Measurements from ENCODE around the gene CAMK2D. TPM values are rescaled to one million over a fixed set of nuclear protein-coding genes. Genes with fewer than 3 reads are reported as not detected.

The CAMK2D gene
- total RNA-seq, 1 donor from 2014 or later: 73.5 TPM

GRCh38 chr4:113574636-113575103 lies 186.9 kb downstream of the CAMK2D start:
- H3K4me1 Mint-ChIP-seq (ENCODE audit: low read depth): peaks cover 71% of the 10 kb centered on the region
- intact Hi-C loops (cut with micrococcal nuclease): loop anchor here (2.0 kb wide), 1 partner anchor 16 kb away; no protein-coding TSS in a partner anchor
- DNase-seq (ENCODE audit: low spot score): no peak
- H3K4me3 Mint-ChIP-seq: no peak overlapping the region
- no peak overlapping the region for H3K27ac Mint-ChIP-seq
- peaks cover 19% of the 10 kb centered on the region for H3K9me3 Mint-ChIP-seq
- no peaks in the 10 kb centered on the region for H3K27me3 Mint-ChIP-seq (ENCODE audit: insufficient read depth)
- peaks cover 23% of the 10 kb centered on the region for H3K36me3 Mint-ChIP-seq (ENCODE audit: low read depth)

- no peak for DNase-seq (ENCODE audit: low spot score)
- peaks cover 52% of the 10 kb centered on the region for H3K4me1 Mint-ChIP-seq (ENCODE audit: low read depth)
- no peak overlapping the region for H3K4me3 Mint-ChIP-seq
- H3K9me3 Mint-ChIP-seq: peaks cover 15% of the 10 kb centered on the region
- H3K36me3 Mint-ChIP-seq (ENCODE audit: low read depth): peaks cover 19% of the 10 kb centered on the region
- H3K27ac Mint-ChIP-seq: no peak overlapping the region
- H3K27me3 Mint-ChIP-seq (ENCODE audit: insufficient read depth): no peaks in the 10 kb centered on the region
- intact Hi-C loops (cut with micrococcal nuclease): no loop called here
These were observed 188.9 kb downstream of the CAMK2D start for GRCh38 chr4:113572620-113573019.

GRCh38 chr4:113566015-113566795 lies 195.3 kb downstream of the CAMK2D start:
- Mint-ChIP-seq H3K36me3 (ENCODE audit: low read depth) (peaks cover 18% of the 10 kb centered on the region), H3K27ac (peak overlapping the region; percentile 11), H3K4me3 (peak overlapping the region; percentile 21), H3K27me3 (ENCODE audit: insufficient read depth) (no peaks in the 10 kb centered on the region), H3K4me1 (ENCODE audit: low read depth) (peaks cover 44% of the 10 kb centered on the region), H3K9me3 (peaks cover 2% of the 10 kb centered on the region)
- intact Hi-C loops (cut with micrococcal nuclease): loop anchor here (5.0 kb wide), 1 partner anchor 41 kb away; no protein-coding TSS in a partner anchor
- no peak for DNase-seq (ENCODE audit: low spot score)

GRCh38 chr4:113565702-113566012 lies 195.9 kb downstream of the CAMK2D start:
- intact Hi-C loops (cut with micrococcal nuclease): loop anchor here (2.0 to 5.0 kb wide), 2 partner anchors 19 to 42 kb away; no protein-coding TSS in a partner anchor
- H3K27ac Mint-ChIP-seq: no peak overlapping the region
- no peaks in the 10 kb centered on the region for H3K9me3 Mint-ChIP-seq
- H3K36me3 Mint-ChIP-seq (ENCODE audit: low read depth): peaks cover 20% of the 10 kb centered on the region
- DNase-seq (ENCODE audit: low spot score): no peak
- no peak overlapping the region for H3K4me3 Mint-ChIP-seq
- peaks cover 47% of the 10 kb centered on the region for H3K4me1 Mint-ChIP-seq (ENCODE audit: low read depth)
- H3K27me3 Mint-ChIP-seq (ENCODE audit: insufficient read depth): no peaks in the 10 kb centered on the region

GRCh38 chr4:113564493-113564892 lies 197.0 kb downstream of the CAMK2D start:
- Mint-ChIP-seq H3K4me3 (peak overlapping the region; percentile 25), H3K27ac (no peak overlapping the region), H3K27me3 (ENCODE audit: insufficient read depth) (no peaks in the 10 kb centered on the region), H3K9me3 (no peaks in the 10 kb centered on the region), H3K36me3 (ENCODE audit: low read depth) (peaks cover 20% of the 10 kb centered on the region), H3K4me1 (ENCODE audit: low read depth) (peaks cover 44% of the 10 kb centered on the region)
- intact Hi-C loops (cut with micrococcal nuclease): loop anchor here (2.0 kb wide), 1 partner anchor 18 kb away; no protein-coding TSS in a partner anchor
- no peak for DNase-seq (ENCODE audit: low spot score)

DNA sequence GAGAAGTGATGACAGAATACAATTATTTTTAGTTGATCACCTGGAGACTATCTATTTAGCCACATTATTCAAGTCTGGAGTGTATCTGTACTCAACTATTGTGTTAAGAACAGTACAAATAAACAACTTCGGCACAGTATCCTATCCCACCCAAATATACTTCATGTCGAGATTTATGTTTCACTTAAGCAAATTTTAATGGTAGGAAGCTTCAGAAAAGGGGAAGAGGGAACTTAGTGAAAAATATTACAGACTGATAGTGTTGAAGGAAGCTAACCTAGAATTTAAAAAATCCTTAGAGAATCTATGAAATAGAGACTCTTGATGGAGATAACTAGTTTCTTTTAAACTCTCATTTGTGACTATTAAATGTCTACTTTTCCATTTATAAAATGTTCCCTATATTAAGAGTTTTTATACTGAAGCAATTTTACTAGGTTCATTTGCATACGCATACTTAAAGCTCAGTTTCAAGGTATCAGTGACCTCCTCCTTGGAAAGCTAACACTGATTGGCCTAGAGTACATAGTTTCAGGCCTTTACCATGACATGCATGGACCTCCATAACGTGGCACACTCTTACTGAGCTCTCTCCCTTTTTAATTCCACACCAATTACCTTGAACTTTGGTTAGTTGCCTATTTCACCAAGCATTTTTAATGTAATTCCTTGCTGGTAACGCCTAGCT lies 197.7 kb downstream of the CAMK2D start:
- intact Hi-C loops (cut with micrococcal nuclease): loop anchor here (2.0 kb wide), 1 partner anchor 17 kb away; no protein-coding TSS in a partner anchor
- no peak for DNase-seq (ENCODE audit: low spot score)
- H3K4me3 Mint-ChIP-seq: peak overlapping the region; percentile 25

GRCh38 chr4:113561758-113562157 lies 199.8 kb downstream of the CAMK2D start:
- H3K9me3 Mint-ChIP-seq: no peaks in the 10 kb centered on the region
- no peak overlapping the region for H3K4me3 Mint-ChIP-seq
- intact Hi-C loops (cut with micrococcal nuclease): no loop called here
- no peak for DNase-seq (ENCODE audit: low spot score)
- peaks cover 41% of the 10 kb centered on the region for H3K4me1 Mint-ChIP-seq (ENCODE audit: low read depth)
- H3K36me3 Mint-ChIP-seq (ENCODE audit: low read depth): peaks cover 16% of the 10 kb centered on the region
- H3K27me3 Mint-ChIP-seq (ENCODE audit: insufficient read depth): no peaks in the 10 kb centered on the region
- H3K27ac Mint-ChIP-seq: no peak overlapping the region

More for the DNA sequence above, 197.7 kb downstream of the CAMK2D start:
- no peaks in the 10 kb centered on the region for H3K9me3 Mint-ChIP-seq
- no peaks in the 10 kb centered on the region for H3K27me3 Mint-ChIP-seq (ENCODE audit: insufficient read depth)
- H3K4me1 Mint-ChIP-seq (ENCODE audit: low read depth): peaks cover 44% of the 10 kb centered on the region
- H3K36me3 Mint-ChIP-seq (ENCODE audit: low read depth): peaks cover 20% of the 10 kb centered on the region
- no peak overlapping the region for H3K27ac Mint-ChIP-seq

DNA sequence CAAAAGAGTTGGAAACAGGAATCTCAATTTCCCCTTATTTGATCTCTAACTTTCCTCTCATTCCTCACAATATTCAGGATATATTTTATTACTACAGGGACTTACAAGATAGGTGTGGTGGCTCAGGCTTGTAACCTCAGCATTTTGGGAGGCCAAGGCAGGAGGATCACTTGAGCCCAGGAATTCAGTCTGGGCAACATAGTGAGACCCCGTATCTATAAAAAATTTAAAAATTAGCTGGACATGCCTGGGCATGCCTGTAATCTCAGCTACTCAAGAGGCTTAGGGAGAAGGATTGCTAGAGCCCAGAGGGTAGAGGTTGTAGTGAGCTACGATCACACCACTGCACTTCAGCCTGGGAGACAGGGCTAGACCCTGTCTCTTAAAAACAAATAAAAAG lies 200.4 kb downstream of the CAMK2D start:
- DNase-seq (ENCODE audit: low spot score): no peak
- H3K4me3 Mint-ChIP-seq: no peak overlapping the region
- no peaks in the 10 kb centered on the region for H3K9me3 Mint-ChIP-seq
- peaks cover 10% of the 10 kb centered on the region for H3K36me3 Mint-ChIP-seq (ENCODE audit: low read depth)
- no peak overlapping the region for H3K27ac Mint-ChIP-seq
- intact Hi-C loops (cut with micrococcal nuclease): no loop called here
- peaks cover 34% of the 10 kb centered on the region for H3K4me1 Mint-ChIP-seq (ENCODE audit: low read depth)
- no peaks in the 10 kb centered on the region for H3K27me3 Mint-ChIP-seq (ENCODE audit: insufficient read depth)

GRCh38 chr4:113560579-113560978 lies 201.0 kb downstream of the CAMK2D start:
- Mint-ChIP-seq H3K27me3 (ENCODE audit: insufficient read depth) (no peaks in the 10 kb centered on the region), H3K4me1 (ENCODE audit: low read depth) (peaks cover 32% of the 10 kb centered on the region), H3K4me3 (no peak overlapping the region), H3K9me3 (no peaks in the 10 kb centered on the region), H3K36me3 (ENCODE audit: low read depth) (peaks cover 9% of the 10 kb centered on the region), H3K27ac (no peak overlapping the region)
- intact Hi-C loops (cut with micrococcal nuclease): no loop called here
- DNase-seq (ENCODE audit: low spot score): no peak

DNA sequence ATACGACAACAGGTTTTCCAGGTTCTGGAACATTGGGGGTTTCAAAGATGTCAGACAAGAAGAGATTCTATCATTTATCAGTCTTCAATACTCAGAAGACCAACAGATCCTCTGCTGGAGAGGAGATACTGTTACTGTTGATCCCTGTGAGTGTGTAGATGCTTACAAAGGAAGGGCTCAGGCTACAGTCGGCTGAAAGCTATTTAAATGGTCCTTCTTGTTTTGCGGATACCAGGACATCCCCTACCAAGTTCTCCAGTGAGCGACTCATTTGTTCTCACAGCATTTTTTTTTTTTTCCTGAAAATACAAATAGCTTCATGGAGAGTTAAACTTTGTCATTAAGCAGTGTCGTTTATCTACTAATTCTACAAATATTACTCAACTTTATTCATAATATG lies 201.6 kb downstream of the CAMK2D start:
- H3K4me3 Mint-ChIP-seq: no peak overlapping the region
- H3K27ac Mint-ChIP-seq: no peak overlapping the region
- no peak for DNase-seq (ENCODE audit: low spot score)
- H3K4me1 Mint-ChIP-seq (ENCODE audit: low read depth): peaks cover 25% of the 10 kb centered on the region
- H3K27me3 Mint-ChIP-seq (ENCODE audit: insufficient read depth): no peaks in the 10 kb centered on the region
- H3K36me3 Mint-ChIP-seq (ENCODE audit: low read depth): peaks cover 9% of the 10 kb centered on the region
- intact Hi-C loops (cut with micrococcal nuclease): no loop called here
- H3K9me3 Mint-ChIP-seq: no peaks in the 10 kb centered on the region

GRCh38 chr4:113556382-113557134 lies 205.0 kb downstream of the CAMK2D start:
- H3K4me1 Mint-ChIP-seq (ENCODE audit: low read depth): peaks cover 6% of the 10 kb centered on the region
- H3K27ac Mint-ChIP-seq: no peak overlapping the region
- no peak overlapping the region for H3K4me3 Mint-ChIP-seq
- DNase-seq (ENCODE audit: low spot score): no peak
- no peaks in the 10 kb centered on the region for H3K9me3 Mint-ChIP-seq
- intact Hi-C loops (cut with micrococcal nuclease): no loop called here
- no peaks in the 10 kb centered on the region for H3K27me3 Mint-ChIP-seq (ENCODE audit: insufficient read depth)
- H3K36me3 Mint-ChIP-seq (ENCODE audit: low read depth): peaks cover 9% of the 10 kb centered on the region

- DNase-seq (ENCODE audit: low spot score): no peak
- Mint-ChIP-seq H3K27me3 (ENCODE audit: insufficient read depth) (no peaks in the 10 kb centered on the region), H3K9me3 (no peaks in the 10 kb centered on the region), H3K4me3 (no peak overlapping the region), H3K27ac (no peak overlapping the region), H3K4me1 (ENCODE audit: low read depth) (peaks cover 5% of the 10 kb centered on the region), H3K36me3 (ENCODE audit: low read depth) (peaks cover 9% of the 10 kb centered on the region)
- intact Hi-C loops (cut with micrococcal nuclease): no loop called here
These were observed 205.7 kb downstream of the CAMK2D start for GRCh38 chr4:113555868-113556267.
